CD4-positive, alpha-beta T cell treated with Interleukin-1 beta for 1 hour (primary cell): ENCODE data around the gene POLR2C.
A peak's percentile ranks its signal among the peaks of the same experiment; 100 is the strongest.
"Not testable (repeated sequence)": the region's sequence is repeated elsewhere in the genome, so short reads cannot be mapped to it uniquely, and the experiment has no call there.

Source experiments
- DNase-seq, 2 donors: peaks; one replicate each; pipeline ENCODE4 v3.0.0-alpha.2; 2020 to 2022

Gene POLR2C

DNA sequence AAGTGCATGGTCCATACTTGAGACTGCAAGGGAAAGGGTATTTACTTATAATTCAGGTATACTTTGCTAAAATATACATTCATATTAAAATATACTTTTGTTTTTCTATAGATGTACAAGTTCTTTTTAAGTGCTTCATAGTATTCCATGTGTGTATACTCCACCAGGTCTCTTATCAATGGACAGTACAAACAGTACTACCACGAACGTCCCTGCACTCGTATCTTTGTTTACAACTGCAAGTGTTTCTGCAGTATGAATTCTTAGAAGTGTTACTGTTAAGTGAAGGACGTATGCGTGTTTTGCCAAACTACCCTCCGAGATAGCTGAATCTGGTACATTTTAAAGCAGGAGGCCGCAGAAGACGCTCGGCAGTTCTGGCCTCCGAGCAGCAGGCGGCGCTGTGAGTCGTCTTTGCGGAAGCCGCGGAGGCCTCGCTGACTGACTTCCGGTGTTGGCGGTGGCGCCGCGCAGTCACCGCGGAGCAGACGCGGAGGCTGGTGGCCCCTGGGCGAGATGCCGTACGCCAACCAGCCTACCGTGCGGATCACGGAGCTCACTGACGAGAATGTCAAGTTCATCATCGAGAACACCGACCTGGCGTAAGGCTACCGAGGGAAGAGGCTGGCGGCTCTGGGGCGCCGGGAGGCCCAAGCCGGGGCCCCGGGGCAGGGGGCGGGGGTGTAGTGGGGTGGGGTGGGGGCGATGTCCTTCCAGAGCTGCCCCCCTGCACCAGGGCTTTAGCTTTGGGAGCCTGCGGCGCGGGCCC is at the start of gene POLR2C:
Gene POLR2C (plus strand): TSS at position 471 of the 769 bp plus-strand sequence. CDS start 46 bp downstream, at position 517.
- peak; percentile 90 to 94 for DNase-seq

DNA sequence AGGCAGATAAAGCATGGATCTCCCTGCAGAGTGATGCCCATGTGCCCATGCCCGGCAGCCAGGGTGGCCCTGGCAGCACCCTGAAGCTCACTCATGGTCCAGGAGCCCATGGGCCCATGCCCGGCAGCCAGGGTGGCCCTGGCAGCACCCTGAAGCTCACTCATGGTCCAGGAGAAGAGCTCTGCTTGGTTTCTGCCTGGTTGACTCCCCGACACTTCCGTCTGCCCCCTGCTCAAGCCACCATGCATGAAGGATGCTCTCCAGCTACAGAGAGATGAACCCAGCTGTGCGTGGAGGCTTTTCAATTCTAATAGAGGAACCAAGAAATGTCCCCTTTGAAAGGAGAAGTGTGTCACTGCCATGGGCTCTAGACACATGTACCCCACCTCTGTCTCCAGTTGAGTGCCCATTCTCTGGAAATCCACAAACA is 49.2 kb upstream of the POLR2C start:
- peak in 1 of 2 donors; percentile 67 for DNase-seq

DNA sequence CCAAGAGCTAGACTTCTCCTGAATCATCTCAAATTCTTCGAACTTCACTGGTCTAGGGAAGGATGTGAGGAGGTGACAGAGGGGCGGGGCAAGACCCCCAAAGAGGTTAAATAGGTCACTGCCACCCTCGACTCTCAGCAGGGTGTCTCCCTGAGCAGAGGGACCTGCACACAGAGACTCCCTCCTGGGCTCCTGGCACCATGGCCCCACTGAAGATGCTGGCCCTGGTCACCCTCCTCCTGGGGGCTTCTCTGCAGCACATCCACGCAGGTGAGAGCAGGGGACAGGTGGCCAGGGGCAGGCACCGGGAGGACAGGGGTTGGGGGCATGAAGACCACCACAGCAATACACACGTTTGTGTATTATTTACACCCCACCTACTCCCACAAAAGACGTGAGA is 48.7 kb upstream of the POLR2C start:
- no peak for DNase-seq

- DNase-seq = no peak
These were observed 46.4 kb upstream of the POLR2C start for GRCh38 chr16:57416084-57416483.

- no peak for DNase-seq
These were observed 43.0 kb upstream of the POLR2C start for GRCh38 chr16:57419506-57419905.

GRCh38 chr16:57422026-57422944 is 40.2 kb upstream of the POLR2C start:
- DNase-seq = no peak

DNA sequence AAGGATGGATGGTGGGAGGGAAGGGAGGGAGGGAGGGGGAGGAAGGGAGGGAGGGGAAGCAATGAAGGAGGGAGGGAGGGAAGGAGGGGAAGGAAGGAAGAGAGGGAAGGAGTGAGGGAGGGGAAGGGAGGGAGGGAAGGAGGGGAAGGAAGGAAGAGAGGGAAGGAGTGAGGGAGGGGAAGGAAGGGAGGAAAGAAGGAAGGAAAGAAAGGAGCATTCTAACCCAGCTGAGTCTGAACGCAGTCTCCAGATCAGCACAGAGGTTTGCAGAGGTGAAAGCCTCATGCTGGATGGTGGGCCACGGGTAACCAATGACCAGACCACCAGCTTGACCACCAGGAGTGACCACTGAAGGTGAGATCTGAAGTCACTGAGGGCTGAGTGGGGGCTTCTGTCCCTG is 39.3 kb upstream of the POLR2C start:
- DNase-seq = no peak

DNA sequence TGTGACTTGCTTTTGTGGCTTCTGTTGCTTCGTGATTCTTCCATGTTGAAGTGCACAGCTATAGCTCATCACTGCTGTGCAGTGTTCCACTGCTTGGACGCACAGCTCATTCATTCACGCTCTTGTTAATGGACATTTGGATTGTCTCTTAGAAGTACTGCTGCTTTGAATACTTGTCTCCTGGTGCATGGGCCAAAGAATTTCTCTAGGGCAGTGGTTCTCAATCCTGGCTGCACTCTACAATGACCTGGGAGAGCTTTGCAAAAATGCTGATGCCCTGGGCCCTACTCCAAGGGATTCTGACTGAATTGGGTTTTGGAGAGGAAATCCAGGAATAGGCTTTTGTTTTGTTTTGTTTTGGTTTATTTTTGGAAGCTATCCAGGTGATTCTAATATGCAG is 37.9 kb upstream of the POLR2C start:
- no peak for DNase-seq

- DNase-seq = no peak
These were observed 36.1 kb upstream of the POLR2C start for GRCh38 chr16:57426356-57426755.

DNA sequence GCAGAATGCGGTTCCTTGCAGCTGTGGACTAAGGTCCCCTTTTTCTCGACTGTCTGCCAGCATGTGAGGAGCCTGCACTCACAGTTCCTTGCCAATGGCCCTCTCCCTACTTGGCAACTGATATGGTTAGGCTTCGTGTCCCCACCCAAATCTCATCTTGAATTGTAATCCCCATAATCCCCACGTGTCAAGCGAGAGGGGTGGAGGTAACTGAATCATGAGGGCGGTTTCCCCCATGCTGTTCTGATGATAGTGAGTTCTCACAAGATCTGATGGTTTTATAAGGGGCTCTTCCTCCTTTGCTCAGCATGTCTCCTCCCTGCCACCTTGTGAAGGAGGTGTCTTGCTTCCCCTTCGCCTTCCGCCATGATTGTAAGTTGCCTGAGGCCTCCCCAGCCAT is 35.2 kb upstream of the POLR2C start:
- DNase-seq = no peak

- no peak for DNase-seq
These were observed 34.7 kb upstream of the POLR2C start for GRCh38 chr16:57427824-57428223.

DNA sequence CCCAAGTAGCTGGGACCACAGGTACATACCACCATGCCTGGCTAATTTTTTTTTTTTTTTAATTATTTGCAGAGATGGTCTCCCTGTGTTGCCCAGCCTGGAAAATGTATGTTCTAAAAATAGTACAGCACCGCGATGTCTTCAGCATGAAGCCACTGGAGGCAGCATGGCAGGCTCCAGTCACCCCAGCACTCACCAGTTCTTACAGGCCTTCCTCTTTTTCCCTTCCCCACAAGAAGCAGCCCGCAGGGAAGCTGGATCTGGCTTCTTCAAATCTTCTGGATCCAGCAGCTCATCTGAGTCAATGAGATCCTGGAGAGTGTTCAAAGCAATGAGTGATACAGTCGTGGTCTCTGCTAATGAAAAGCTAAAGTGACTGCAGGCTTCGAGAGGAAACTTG is 31.5 kb upstream of the POLR2C start:
- DNase-seq = no peak

DNA sequence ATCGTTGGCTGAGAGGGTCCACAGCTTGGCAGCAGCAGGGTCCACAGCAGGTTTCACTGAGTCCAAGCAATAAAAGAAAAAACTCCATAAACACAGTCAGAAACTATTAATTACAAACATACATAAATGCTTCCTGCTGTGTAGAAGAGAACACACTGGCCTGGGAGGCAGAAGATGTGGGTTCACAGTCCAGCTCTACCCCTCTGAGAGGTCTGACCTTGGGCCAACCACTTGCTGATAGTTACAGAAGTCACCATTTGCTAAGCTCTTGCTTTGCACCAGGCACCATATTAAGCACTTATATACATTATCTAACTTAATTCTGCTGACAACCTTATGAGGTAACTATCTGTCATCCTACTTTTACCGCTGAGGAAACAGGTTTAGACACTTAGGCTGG is 30.0 kb upstream of the POLR2C start:
- DNase-seq = no peak

DNA sequence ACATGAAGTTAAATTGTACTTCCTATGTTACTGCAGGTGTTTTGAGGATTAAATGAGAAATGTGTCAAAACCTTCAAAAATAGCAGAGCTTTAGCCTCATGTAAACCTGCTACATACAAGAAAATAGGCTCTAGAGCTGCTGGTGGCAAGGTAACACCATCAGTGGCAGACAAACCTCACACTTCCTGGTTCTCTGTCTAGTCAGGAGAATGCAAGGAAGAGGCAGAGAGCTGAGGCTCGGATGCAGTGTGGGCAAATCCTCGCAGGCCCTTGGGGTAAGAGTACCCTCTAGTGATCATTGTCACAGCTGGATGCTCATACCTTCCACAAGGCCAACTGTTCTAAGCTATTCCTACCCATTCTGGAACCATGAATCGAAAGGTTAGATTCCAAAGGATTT is 29.5 kb upstream of the POLR2C start:
- no peak for DNase-seq

- no peak for DNase-seq
These were observed 28.5 kb upstream of the POLR2C start for GRCh38 chr16:57434003-57434402.

DNA sequence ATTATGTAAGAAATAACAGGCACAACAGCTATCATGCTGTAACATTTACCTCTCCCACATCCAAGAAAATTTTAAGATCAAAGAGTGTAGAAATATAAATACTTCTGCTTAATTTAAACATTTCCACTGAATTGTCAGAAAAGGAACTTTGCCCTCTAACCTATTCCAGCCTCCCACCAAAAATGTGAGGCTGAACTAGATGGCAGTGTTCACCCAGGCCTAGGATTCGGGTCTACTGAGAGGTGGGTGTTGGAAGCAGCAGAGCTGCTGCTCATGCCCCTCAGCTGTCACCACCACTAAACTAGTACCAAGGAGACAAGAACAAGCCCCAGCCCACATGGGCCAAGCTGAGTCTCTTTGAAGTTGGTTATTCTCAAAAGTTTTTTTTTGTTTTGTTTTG is 26.6 kb upstream of the POLR2C start:
- DNase-seq = no peak

- DNase-seq = not testable (repeated sequence)
These were observed 22.5 kb upstream of the POLR2C start for GRCh38 chr16:57439947-57440346.

DNA sequence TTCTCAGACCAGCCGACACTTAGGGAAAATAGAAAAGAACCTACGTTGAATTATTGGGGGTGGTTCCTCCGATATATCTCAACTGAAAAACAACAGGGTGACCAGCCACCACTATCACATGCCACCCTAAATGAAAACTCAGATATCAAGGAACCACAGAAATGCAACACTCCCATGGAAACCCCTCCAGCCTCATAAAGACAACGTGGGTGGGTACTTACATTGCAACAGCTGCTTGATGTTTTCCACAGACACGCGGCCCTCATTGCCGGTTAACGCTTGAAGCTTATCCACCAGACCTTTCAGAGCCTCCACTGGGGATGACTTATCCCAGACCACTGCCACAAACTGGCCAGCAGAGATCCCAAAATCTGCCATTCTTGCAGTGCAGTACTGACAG is 21.9 kb upstream of the POLR2C start:
- DNase-seq = not testable (repeated sequence)

DNA sequence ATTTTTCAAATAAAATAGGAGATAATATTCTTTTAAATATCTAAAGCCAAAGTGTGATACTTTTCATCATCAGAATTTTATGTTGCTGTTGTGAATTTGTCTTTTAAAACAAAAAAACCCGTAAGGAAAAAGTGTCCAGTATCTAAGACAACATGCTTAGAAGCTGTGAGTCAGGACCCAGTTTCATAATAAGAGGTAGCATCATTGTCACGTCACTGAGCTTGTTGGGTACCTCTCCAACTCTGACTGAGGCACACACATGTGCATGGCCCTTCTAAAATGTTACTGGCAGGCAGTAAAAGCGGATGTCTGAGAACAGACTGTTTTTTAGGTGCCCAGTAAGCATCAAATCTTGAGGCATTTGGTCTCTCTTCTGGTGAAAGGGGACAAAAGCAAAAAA is 17.8 kb upstream of the POLR2C start:
- DNase-seq = no peak

DNA sequence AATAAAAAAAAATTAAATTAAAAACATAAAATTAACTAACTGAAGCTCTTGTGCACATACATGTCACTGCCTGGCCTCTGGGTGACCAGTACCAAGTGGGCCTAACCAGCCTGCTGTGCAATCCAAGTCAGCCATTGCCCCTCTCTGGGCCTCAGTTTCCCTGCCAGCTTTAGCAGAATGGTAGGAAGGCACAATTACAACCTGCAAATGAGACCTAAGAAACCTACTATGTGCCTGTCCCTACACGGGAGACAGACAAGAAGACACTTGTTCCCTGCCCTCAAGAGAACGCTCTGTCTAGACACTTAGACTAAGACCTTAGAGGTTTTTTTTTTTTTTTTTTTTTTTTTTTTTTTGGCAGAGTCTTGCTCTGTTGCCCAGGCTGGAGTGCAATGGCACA is 17.0 kb upstream of the POLR2C start:
- no peak for DNase-seq

- DNase-seq = peak; percentile 22 to 36
These were observed 15.8 kb upstream of the POLR2C start for GRCh38 chr16:57446531-57447185.

DNA sequence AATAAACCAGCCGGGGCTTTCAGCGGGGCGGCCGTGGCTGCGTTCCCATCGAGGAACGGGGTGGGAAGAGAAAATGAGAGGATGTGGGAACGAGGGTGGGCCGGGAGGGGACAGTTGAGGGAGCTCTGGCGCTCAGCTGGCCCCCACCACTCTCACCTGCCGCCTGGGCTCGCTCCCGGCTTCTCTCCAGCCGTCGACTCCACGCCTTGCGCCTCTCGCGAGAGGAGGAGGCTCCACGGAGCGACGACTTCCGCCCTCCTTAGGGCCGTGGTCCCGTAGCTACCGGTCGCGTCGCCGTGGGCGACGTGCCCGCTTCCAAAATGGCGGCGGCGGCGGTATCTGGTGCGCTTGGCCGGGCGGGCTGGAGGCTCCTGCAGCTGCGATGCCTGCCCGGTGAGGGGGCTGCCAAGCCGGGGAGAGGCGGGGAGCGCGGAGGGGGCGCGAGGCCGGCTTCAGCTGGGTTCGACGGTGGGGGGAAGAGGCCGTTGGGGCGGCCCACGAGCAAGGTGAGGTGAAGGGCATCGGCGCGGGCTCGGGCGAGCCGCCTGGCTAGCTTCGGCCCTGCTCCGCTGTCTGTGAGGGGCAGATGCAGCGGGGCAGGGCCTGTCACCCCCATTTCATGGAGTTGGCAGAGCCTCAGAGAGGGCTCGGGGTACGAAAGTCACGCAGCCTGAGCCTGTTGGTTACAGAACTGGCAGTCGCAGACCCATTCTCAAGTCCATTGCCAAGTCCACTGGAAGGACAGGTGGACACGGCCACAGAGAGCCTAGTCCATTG is 15.1 kb upstream of the POLR2C start, which contains the start of the genes CIAPIN1 and COQ9:
Gene CIAPIN1 (minus strand): TSS at position 200 of the 777 bp plus-strand sequence. CDS start 6,457 bp downstream, outside the sequence.
Gene COQ9 (plus strand): TSS at position 294 of the 777 bp plus-strand sequence. CDS start 27 bp downstream, at position 321.
- peak; percentile 94 for DNase-seq
